Bronchial epithelial cell (primary cell): ENCODE measurements around the gene SPRED2. TPM values are rescaled to one million over a fixed set of nuclear protein-coding genes. Genes with fewer than 3 reads are reported as not detected.
A peak's percentile ranks its signal among the peaks of the same experiment; 100 is the strongest.

Source experiments
- DNase-seq: peaks from one replicate; pipeline ENCODE4 v3.0.0-alpha.2; 2010; ENCODE audit warnings: low read depth
- FAIRE-seq: peaks from 2 replicates; lab custom pipeline; 2011; peaks lifted over from hg19 to GRCh38; lab: Jason Lieb, UNC
- H3K27me3 ChIP-seq: 2 replicates; pipeline ENCODE4 v1.5.1; 2011; ENCODE audit warnings: low read length; ENCODE audit not compliant: control insufficient read depth, insufficient read depth
- H3K36me3 ChIP-seq: 2 replicates; pipeline ENCODE4 v1.5.1; 2011; ENCODE audit warnings: low read length; ENCODE audit not compliant: control insufficient read depth, insufficient read depth
- H3K4me3 ChIP-seq: 2 replicates; pipeline ENCODE4 v1.5.1; 2011; ENCODE audit warnings: mild to moderate bottlenecking, low read depth, low read length, control low read depth
- total RNA-seq: library from RNA; depleted of rRNA; stranded (reverse); fragments of >200 nt; gene quantifications from 2 replicates; pipeline ENCODE4 v1.2.1, GENCODE V29; 2014
- TF ChIP-seq, protein P1 (sequence below): IDR thresholded peaks from 2 replicates; pipeline ENCODE4 v1.5.1; 2011; ENCODE audit warnings: mild to moderate bottlenecking, moderate library complexity, low read length, control low read depth, inconsistent platforms; ENCODE audit not compliant: insufficient read depth, severe bottlenecking

The SPRED2 gene
- total RNA-seq, 1 donor from 2014 or later: 3.4 TPM

DNA sequence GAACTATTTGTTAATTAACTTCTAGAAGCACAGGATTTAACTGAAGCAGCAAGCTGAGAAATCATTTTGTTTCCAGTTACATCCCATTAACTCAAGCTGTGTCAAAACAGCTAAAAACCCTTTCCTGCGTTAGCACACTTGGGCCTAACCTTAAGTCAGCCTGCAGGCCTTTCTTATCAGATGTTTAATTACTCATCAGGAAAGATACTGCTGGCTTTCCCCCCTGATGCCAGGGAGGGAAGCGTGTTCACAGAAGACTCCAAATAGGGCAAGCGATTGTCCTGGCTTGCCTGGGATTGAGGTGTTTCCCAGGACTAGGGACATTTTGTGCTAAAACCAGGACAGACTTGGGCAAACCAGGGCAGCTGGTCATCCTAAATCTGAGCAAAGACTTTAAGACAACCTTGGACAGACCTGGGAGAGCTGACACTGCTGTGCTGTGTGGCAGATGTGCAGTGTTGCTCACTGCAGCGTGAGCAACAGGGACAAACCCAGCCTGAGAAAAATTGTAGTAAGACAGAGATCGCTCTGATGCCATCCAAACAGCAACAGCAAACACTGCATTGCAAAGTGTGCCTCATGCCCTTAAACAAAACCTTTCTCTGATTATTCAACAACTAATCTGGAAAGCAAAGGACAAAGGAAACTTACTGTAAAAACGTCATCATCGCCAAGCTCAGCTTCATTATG is 100.9 kb downstream of the SPRED2 start:
- H3K4me3 ChIP-seq: no peak overlapping the region
- peaks cover 3% of the 10 kb centered on the region for H3K36me3 ChIP-seq
- TF ChIP-seq, protein P1, sequence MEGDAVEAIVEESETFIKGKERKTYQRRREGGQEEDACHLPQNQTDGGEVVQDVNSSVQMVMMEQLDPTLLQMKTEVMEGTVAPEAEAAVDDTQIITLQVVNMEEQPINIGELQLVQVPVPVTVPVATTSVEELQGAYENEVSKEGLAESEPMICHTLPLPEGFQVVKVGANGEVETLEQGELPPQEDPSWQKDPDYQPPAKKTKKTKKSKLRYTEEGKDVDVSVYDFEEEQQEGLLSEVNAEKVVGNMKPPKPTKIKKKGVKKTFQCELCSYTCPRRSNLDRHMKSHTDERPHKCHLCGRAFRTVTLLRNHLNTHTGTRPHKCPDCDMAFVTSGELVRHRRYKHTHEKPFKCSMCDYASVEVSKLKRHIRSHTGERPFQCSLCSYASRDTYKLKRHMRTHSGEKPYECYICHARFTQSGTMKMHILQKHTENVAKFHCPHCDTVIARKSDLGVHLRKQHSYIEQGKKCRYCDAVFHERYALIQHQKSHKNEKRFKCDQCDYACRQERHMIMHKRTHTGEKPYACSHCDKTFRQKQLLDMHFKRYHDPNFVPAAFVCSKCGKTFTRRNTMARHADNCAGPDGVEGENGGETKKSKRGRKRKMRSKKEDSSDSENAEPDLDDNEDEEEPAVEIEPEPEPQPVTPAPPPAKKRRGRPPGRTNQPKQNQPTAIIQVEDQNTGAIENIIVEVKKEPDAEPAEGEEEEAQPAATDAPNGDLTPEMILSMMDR: no peak
- FAIRE-seq: no peak
- no peaks in the 10 kb centered on the region for H3K27me3 ChIP-seq
- DNase-seq: peak; percentile 58

DNA sequence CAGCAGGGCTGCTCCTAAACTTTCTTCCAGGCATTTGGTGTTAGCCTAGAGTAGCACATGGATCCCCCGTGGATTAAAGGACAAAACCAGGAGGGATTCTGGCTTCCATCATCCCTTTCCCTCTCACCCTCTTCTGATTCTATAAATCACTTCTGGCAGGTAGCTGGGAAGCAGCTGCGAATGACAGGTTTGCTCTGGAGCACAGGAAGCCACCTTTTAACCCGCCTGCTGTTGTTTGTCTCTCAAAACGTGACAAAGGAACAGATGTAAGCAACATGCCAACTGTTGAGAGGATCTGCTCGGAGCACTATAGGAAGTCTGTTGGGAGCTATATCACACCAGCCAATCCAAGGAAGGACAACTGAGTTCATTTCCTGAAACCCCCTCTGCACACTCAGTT is 102.9 kb downstream of the SPRED2 start:
- Histone ChIP-seq H3K27me3 (no peaks in the 10 kb centered on the region), H3K4me3 (no peak overlapping the region), H3K36me3 (peaks cover 6% of the 10 kb centered on the region)
- FAIRE-seq: no peak
- TF ChIP-seq, protein P1: no peak
- DNase-seq: no peak

DNA sequence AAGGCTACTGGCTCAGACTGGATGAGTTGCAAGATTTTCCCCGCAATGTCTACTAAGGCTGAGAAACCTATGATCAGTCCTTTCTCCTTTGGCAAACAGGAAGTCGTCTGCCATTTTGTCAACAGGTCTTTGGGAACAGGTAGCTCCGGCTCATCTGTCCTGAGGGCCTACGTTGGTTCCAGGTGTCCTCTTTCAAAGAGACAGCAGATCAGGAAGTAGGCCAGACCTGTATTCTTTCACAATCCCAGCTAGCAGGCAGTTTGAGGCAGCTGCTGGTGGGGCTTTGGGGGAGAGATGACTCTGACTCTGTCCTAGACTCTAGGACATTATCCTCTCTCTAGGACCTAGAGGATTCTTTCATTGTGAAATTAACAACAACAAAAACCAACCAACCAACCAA is 106.1 kb downstream of the SPRED2 start:
- Histone ChIP-seq H3K36me3 (peaks cover 8% of the 10 kb centered on the region), H3K27me3 (no peaks in the 10 kb centered on the region), H3K4me3 (no peak overlapping the region)
- no peak for DNase-seq
- TF ChIP-seq, protein P1: no peak
- no peak for FAIRE-seq

DNA sequence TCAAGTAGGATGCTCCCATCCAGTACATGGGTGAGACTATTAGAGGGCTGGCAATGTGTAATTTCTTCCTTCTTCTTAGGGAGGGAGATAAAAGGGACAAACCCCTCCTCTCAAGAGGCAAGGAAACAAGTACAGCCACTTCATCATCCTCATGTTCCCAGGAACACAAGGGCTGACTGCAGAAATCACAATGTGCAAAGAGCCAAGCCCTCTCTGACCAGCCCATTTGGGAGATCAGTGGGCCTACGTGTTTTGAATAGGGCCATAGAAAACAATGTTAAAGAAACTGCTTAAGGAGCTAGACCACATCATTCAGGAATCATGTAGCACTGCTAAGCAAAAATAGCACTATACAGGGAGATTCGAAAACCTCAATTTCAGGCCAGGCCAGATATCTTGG is 107.3 kb downstream of the SPRED2 start:
- H3K27me3 ChIP-seq: no peaks in the 10 kb centered on the region
- FAIRE-seq: no peak
- TF ChIP-seq, protein P1: no peak
- no peak for DNase-seq
- H3K36me3 ChIP-seq: peaks cover 8% of the 10 kb centered on the region
- no peak overlapping the region for H3K4me3 ChIP-seq

DNA sequence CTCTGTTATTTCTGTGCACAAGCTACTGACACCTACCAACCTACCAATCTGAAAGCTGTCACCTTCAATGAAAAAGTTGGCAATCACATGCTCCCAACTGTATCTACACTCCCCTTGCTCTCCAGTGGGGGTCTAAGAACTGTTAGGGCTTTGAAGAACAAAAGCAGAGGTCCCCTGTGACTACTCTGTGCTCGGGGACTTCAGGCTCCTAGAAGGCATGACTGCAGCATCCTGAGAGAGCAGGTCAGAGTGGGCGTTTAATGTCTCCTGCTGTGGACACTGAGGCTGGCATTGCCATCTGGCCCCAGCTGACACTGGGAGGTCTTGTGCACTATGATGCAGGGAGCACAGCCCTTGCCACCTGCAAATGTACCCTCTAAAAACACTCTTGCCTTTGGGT is 111.5 kb downstream of the SPRED2 start:
- Histone ChIP-seq H3K27me3 (no peaks in the 10 kb centered on the region), H3K36me3 (peaks cover 3% of the 10 kb centered on the region), H3K4me3 (no peak overlapping the region)
- no peak for DNase-seq
- no peak for FAIRE-seq
- TF ChIP-seq, protein P1: no peak
